Neural cell (in vitro differentiated cells): Measurements from ENCODE around the gene GPR183. TPM values are rescaled to one million over a fixed set of nuclear protein-coding genes. Genes with fewer than 3 reads are reported as not detected.

ENCODE experiments used
- H2AFZ ChIP-seq: fragments of 200-600, 300-800 bp; sonication (generic), shearing (Covaris generic); 2 replicates; pipeline ENCODE4 v1.6.0; 2014; ENCODE audit warnings: low read depth, mild to moderate bottlenecking, antibody characterized with exemption, low read length, moderate library complexity
- H3F3A ChIP-seq: fragments of 200-600 bp; shearing (Covaris generic); 2 replicates; pipeline ENCODE4 v1.6.1; 2016; ENCODE audit warnings: mild to moderate bottlenecking, moderate library complexity, mixed read lengths, antibody characterized with exemption, low read length; ENCODE audit not compliant: insufficient read depth, poor library complexity, severe bottlenecking
- H3K27ac ChIP-seq: fragments of 200-600, 300-800 bp; sonication (generic), shearing (Covaris generic); 2 replicates; pipeline ENCODE4 v1.5.1; 2014; ENCODE audit warnings: mild to moderate bottlenecking, low read length, moderate library complexity
- H3K27me3 ChIP-seq: fragments of 300-800, 200-600 bp; sonication (generic), shearing (Covaris generic); 2 replicates; pipeline ENCODE4 v1.6.0; 2014; ENCODE audit warnings: mild to moderate bottlenecking, low read depth, low read length, moderate library complexity; ENCODE audit not compliant: insufficient read depth
- H3K36me3 ChIP-seq: fragments of 300-800, 200-600 bp; sonication (generic), shearing (Covaris generic); 2 replicates; pipeline ENCODE4 v1.5.1; 2014; ENCODE audit warnings: mild to moderate bottlenecking, antibody characterized with exemption, low read length, moderate library complexity; ENCODE audit not compliant: insufficient read depth
- H3K4me2 ChIP-seq: fragments of 300-800, 200-600 bp; sonication (generic), shearing (Covaris generic); 2 replicates; pipeline ENCODE4 v1.6.0; 2014; ENCODE audit warnings: mild to moderate bottlenecking, low read length
- H3K4me3 ChIP-seq: fragments of 300-800, 200-600 bp; sonication (generic), shearing (Covaris generic); 2 replicates; pipeline ENCODE4 v1.5.1; 2014; ENCODE audit warnings: mild to moderate bottlenecking, low read length, moderate library complexity
- H3K79me2 ChIP-seq: fragments of 200-600 bp; shearing (Covaris generic); replicated peaks from 2 replicates; pipeline ENCODE4 v1.6.0; 2014; ENCODE audit warnings: mild to moderate bottlenecking, low read length, moderate library complexity; ENCODE audit not compliant: insufficient read depth
- H3K9ac ChIP-seq: fragments of 300-800, 200-600 bp; sonication (generic), shearing (Covaris generic); 2 replicates; pipeline ENCODE4 v1.6.1; 2016; ENCODE audit warnings: mild to moderate bottlenecking, low read length, mixed read lengths
- H3K9me2 ChIP-seq: fragments of 200-600 bp; shearing (Covaris generic); 2 replicates; pipeline ENCODE4 v1.6.1; 2016; ENCODE audit warnings: mild to moderate bottlenecking, low read length, mixed read lengths; ENCODE audit not compliant: insufficient read depth
- H3K9me3 ChIP-seq: fragments of 200-600, 300-800 bp; sonication (generic), shearing (Covaris generic); 2 replicates; pipeline ENCODE4 v1.6.1; 2016; ENCODE audit warnings: mild to moderate bottlenecking, mixed run types, low read length, moderate library complexity, mixed read lengths
- H4K20me1 ChIP-seq: fragments of 200-600 bp; shearing (Covaris generic); 2 replicates; pipeline ENCODE4 v1.6.1; 2016; ENCODE audit warnings: mild to moderate bottlenecking, mixed run types; ENCODE audit not compliant: insufficient read depth
- CTCF ChIP-seq: fragments of 450-650 bp; IDR thresholded peaks from 2 replicates; pipeline ENCODE4 v1.5.1; 2014; ENCODE audit warnings: antibody characterized with exemption, mild to moderate bottlenecking, moderate library complexity; ENCODE audit not compliant: poor library complexity, severe bottlenecking
- EP300 ChIP-seq: fragments of 450-650 bp; conservative IDR thresholded peaks from 2 replicates; pipeline ENCODE4 v1.6.1; 2014; ENCODE audit warnings: antibody characterized with exemption, mild to moderate bottlenecking, moderate library complexity; ENCODE audit not compliant: poor library complexity, severe bottlenecking
- EZH2 ChIP-seq: fragments of 200-600, 300-800 bp; shearing (Covaris generic), sonication (generic); IDR thresholded peaks from 2 replicates; pipeline ENCODE4 v1.6.1; 2014; ENCODE audit warnings: antibody characterized with exemption, low read length, borderline replicate concordance, mild to moderate bottlenecking; ENCODE audit not compliant: insufficient read depth, poor library complexity, severe bottlenecking
- MXI1 ChIP-seq: fragments of 450-650 bp; conservative IDR thresholded peaks from 2 replicates; pipeline ENCODE4 v1.6.1; 2014; ENCODE audit warnings: antibody characterized with exemption, mild to moderate bottlenecking; ENCODE audit not compliant: poor library complexity, severe bottlenecking
- POLR2AphosphoS5 ChIP-seq: IDR thresholded peaks from 2 replicates; pipeline ENCODE4 v1.6.1; 2012
- RAD21 ChIP-seq: fragments of 450-650 bp; conservative IDR thresholded peaks from 2 replicates; pipeline ENCODE4 v1.6.1; 2014; ENCODE audit warnings: antibody characterized with exemption, mild to moderate bottlenecking, moderate library complexity
- REST ChIP-seq: IDR thresholded peaks from 2 replicates; pipeline ENCODE4 v1.6.1; 2012; ENCODE audit warnings: borderline replicate concordance
- SMC3 ChIP-seq: fragments of 450-650 bp; conservative IDR thresholded peaks from 2 replicates; pipeline ENCODE4 v1.6.1; 2014; ENCODE audit warnings: antibody characterized with exemption, mild to moderate bottlenecking, moderate library complexity; ENCODE audit not compliant: poor library complexity
- TAF1 ChIP-seq: IDR thresholded peaks from 2 replicates; pipeline ENCODE4 v1.6.1; 2012; ENCODE audit warnings: low read depth
- polyA plus RNA-seq: library from polyadenylated mRNA; depleted of rRNA; stranded (reverse); fragments of >200 nt; gene quantifications from 2 replicates; pipeline ENCODE4 v1.2.3, GENCODE V29; 2014

GPR183 gene
- polyA plus RNA-seq, 1 donor from 2014 or later, result not detected

GRCh38 chr13:99316657-99317256 is 9.6 kb upstream of the GPR183 start:
- no peaks in the 10 kb centered on the region for H4K20me1 ChIP-seq
- H3K9me2 ChIP-seq, result no peaks in the 10 kb centered on the region
- no peak overlapping the region for H3K27ac ChIP-seq
- H3K36me3 ChIP-seq, result no peaks in the 10 kb centered on the region
- no peak overlapping the region for H3K4me2 ChIP-seq
- H2AFZ ChIP-seq, result no peak overlapping the region
- no peak overlapping the region for H3K9ac ChIP-seq
- no peaks in the 10 kb centered on the region for H3K27me3 ChIP-seq
- H3F3A ChIP-seq, result no peaks in the 10 kb centered on the region
- H3K79me2 ChIP-seq, result no peaks in the 10 kb centered on the region
- TF ChIP-seq REST (no peak), MXI1 (no peak), SMC3 (no peak), POLR2AphosphoS5 (no peak), EP300 (no peak), RAD21 (no peak), CTCF (no peak), TAF1 (no peak), EZH2 (no peak)
- H3K4me3 ChIP-seq, result no peak overlapping the region
- no peaks in the 10 kb centered on the region for H3K9me3 ChIP-seq

DNA sequence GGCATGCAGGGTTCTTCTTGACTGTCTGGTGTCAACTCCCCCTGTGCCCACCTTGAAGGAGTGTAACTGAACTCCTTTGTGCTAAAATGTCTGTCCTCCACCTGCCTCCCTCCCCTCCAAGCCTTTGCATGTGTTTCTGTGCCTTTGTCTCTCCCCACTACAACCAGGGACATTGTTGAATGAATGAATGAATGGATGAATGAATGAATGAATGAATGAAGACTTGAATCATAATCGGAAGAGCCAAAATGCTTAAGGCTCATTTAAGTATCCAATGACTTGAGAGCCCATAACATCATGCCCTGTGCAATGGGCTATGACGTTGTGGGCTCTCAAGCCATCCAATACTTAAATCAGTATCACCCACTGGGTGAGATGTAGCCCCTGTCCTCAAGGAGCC is 9.0 kb upstream of the GPR183 start:
- no peaks in the 10 kb centered on the region for H3K9me3 ChIP-seq
- no peak overlapping the region for H3K27ac ChIP-seq
- no peak overlapping the region for H3K4me3 ChIP-seq
- no peaks in the 10 kb centered on the region for H3K36me3 ChIP-seq
- no peaks in the 10 kb centered on the region for H3K27me3 ChIP-seq
- TF ChIP-seq POLR2AphosphoS5, result no peak
- H3K9me2 ChIP-seq, result no peaks in the 10 kb centered on the region
- H3K4me2 ChIP-seq, result no peak overlapping the region
- no peak overlapping the region for H3K9ac ChIP-seq
- no peaks in the 10 kb centered on the region for H3F3A ChIP-seq
- H2AFZ ChIP-seq, result no peak overlapping the region
- no peaks in the 10 kb centered on the region for H4K20me1 ChIP-seq
- H3K79me2 ChIP-seq, result no peaks in the 10 kb centered on the region

DNA sequence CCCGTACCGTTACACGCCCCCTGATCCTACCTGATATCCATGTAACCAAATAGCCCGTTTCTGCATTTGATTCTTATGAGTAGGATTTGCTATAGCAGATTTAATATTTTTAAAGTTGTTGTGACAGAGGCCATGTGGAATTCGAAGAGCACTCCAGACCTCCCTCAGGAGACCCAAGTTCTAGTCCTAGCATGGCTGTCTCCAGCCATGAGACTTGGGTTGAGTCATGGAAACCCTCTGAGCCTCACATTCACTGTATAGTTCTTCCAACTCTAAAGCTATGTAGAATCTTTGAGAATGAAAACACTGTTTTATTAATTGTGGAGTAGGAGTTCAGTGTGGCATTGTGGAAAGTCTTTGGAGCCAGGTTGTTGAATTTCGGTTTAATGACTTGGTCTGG is 8.0 kb upstream of the GPR183 start:
- Histone ChIP-seq H3K4me2 (no peak overlapping the region), H3K9ac (no peak overlapping the region), H3K4me3 (no peak overlapping the region), H2AFZ (no peak overlapping the region), H3F3A (no peaks in the 10 kb centered on the region), H3K9me3 (no peaks in the 10 kb centered on the region), H3K27me3 (no peaks in the 10 kb centered on the region), H3K27ac (peak overlapping the region; percentile 5), H4K20me1 (no peaks in the 10 kb centered on the region), H3K36me3 (no peaks in the 10 kb centered on the region), H3K79me2 (no peaks in the 10 kb centered on the region), H3K9me2 (no peaks in the 10 kb centered on the region)
- TF ChIP-seq MXI1 (no peak), TAF1 (no peak), SMC3 (no peak), EZH2 (no peak), REST (no peak), CTCF (no peak), RAD21 (no peak), EP300 (no peak), POLR2AphosphoS5 (no peak)
